ENCODE data around the gene RAP1GAP. TPM values are rescaled to one million over a fixed set of nuclear protein-coding genes. Genes with fewer than 3 reads are reported as not detected.

The RAP1GAP gene
- polyA plus RNA-seq, 2 of the 4 experiments (the other 2 are of a cell fraction) = 5.4 to 16.7 TPM

- FAIRE-seq = no peak
- Histone ChIP-seq H3K27ac (no peak overlapping the region), H3K9me3 (no peaks in the 10 kb centered on the region), H3K4me2 (no peak overlapping the region), H3K4me1 (0 out of 3 replicates have a peak, but pooled peaks cover 5% of the 10 kb centered on the region), H3K4me3 (no peak overlapping the region)
- POLR2A ChIA-PET = no interaction called here
- peak in 1 of 2 experiments; percentile 29; a peak in 3 of 6 replicates for ATAC-seq
- 44% methylated on average over 10 of the region's 11 CpGs for whole genome bisulfite sequencing (ENCODE audit: missing lambda C conversion rate)
- DNase-seq (ENCODE audit: low read depth in 1 of 2, low spot score in 1 of 2) = no peak
- no peak for TF ChIP-seq ZNF302 (CRISPR knock-in tag; IDR thresholded peaks at IDR 0.05)
- no peak for TF ChIP-seq GATA3 (IDR thresholded peaks at IDR 0.05; ENCODE audit: borderline replicate concordance)
- TF ChIP-seq PBX3 (IDR thresholded peaks at IDR 0.05) = no peak
- peak; percentile 59; the same call in 1 of the 2 replicates for TF ChIP-seq REST (IDR thresholded peaks at IDR 0.05)
- TF ChIP-seq HMGXB4 (CRISPR knock-in tag; IDR thresholded peaks at IDR 0.05; ENCODE audit: borderline replicate concordance) = no peak
- TF ChIP-seq POLR2AphosphoS2 (conservative IDR thresholded peaks at IDR 0.05; ENCODE audit: low read length) = no peak
- CTCF ChIA-PET = interaction anchor here (1.4 to 4.5 kb wide), 3 partner anchors 13 to 224 kb away, joined by 3 to 60 read pairs (median 9); partner anchors contain the start of gene ALPL
Measured at GRCh38 chr1:21594501-21594900, 74.7 kb downstream of the RAP1GAP start.

- ATAC-seq = no peak
- CTCF ChIA-PET = interaction anchor here (1.4 to 4.5 kb wide), 2 partner anchors 84 to 223 kb away, joined by 9 to 60 read pairs; partner anchors contain the start of gene ALPL
- no peak for TF ChIP-seq HDAC2 (IDR thresholded peaks at IDR 0.05)
- TF ChIP-seq FOSL2 (IDR thresholded peaks at IDR 0.05) = no peak
- TF ChIP-seq FOSL2 (CRISPR knock-in tag; IDR thresholded peaks at IDR 0.05) = no peak
- TF ChIP-seq HMGXB4 (CRISPR knock-in tag; IDR thresholded peaks at IDR 0.05; ENCODE audit: borderline replicate concordance) = no peak
- TF ChIP-seq NPAS2 (CRISPR knock-in tag; IDR thresholded peaks at IDR 0.05; ENCODE audit: borderline replicate concordance) = no peak
- no peak for TF ChIP-seq MAZ (IDR thresholded peaks at IDR 0.05; ENCODE audit: borderline replicate concordance, low read depth, low read length)
- TF ChIP-seq EP300 (IDR thresholded peaks at IDR 0.05) = no peak
- TF ChIP-seq PHF8 (IDR thresholded peaks at IDR 0.05; ENCODE audit: borderline replicate concordance, low read depth) = no peak
- no peak for TF ChIP-seq USF2 (IDR thresholded peaks at IDR 0.05)
- TF ChIP-seq CTCF (IDR thresholded peaks at IDR 0.05) = no peak
- no peak for TF ChIP-seq GATA3 (IDR thresholded peaks at IDR 0.05; ENCODE audit: borderline replicate concordance)
- no peak for TF ChIP-seq CBX2 (IDR thresholded peaks at IDR 0.05; ENCODE audit: borderline replicate concordance, low read depth)
- no peak for TF ChIP-seq MAX (IDR thresholded peaks at IDR 0.05)
- TF ChIP-seq NFE2L2 (conservative IDR thresholded peaks at IDR 0.05; ENCODE audit: low read length) = no peak
- no peak for TF ChIP-seq BCL3 (IDR thresholded peaks at IDR 0.05)
- TF ChIP-seq HEYL (CRISPR knock-in tag; IDR thresholded peaks at IDR 0.05) = no peak
- TF ChIP-seq JUNB (IDR thresholded peaks at IDR 0.05) = no peak
- no peak for TF ChIP-seq KDM1A (IDR thresholded peaks at IDR 0.05; ENCODE audit: low read depth)
- no peak for TF ChIP-seq ZFP36 (IDR thresholded peaks at IDR 0.05; ENCODE audit: borderline replicate concordance, partially characterized antibody)
- TF ChIP-seq ZSCAN20 (CRISPR knock-in tag; IDR thresholded peaks at IDR 0.05) = no peak
- DNase-seq (ENCODE audit: low read depth in 1 of 2, low spot score in 1 of 2) = no peak
- Histone ChIP-seq H3K4me1 (0 out of 3 replicates have a peak, but pooled peaks cover 5% of the 10 kb centered on the region), H3K9me3 (no peaks in the 10 kb centered on the region), H3K27ac (no peak overlapping the region), H3K4me2 (no peak overlapping the region), H3K4me3 (no peak overlapping the region)
- no peak for FAIRE-seq
- WGBS (ENCODE audit: missing lambda C conversion rate) = 94% methylated on average over 2 of the region's 8 CpGs
- POLR2A ChIA-PET = no interaction called here
Measured at GRCh38 chr1:21593231-21593630, 75.9 kb downstream of the RAP1GAP start.

Measured in A549 (cell line).